HG02973 (cell line): ENCODE measurements around the gene SLC22A2.
"Not testable (repeated sequence)": the region's sequence is repeated elsewhere in the genome, so short reads cannot be mapped to it uniquely, and the experiment has no call there.

ENCODE experiments used
- ATAC-seq: cut with Tn5 transposase; IDR thresholded peaks from one replicate; pipeline ENCODE4 v1.9.1; 2021; ENCODE audit warnings: moderate library complexity; ENCODE audit not compliant: unreplicated experiment

SLC22A2 gene

DNA sequence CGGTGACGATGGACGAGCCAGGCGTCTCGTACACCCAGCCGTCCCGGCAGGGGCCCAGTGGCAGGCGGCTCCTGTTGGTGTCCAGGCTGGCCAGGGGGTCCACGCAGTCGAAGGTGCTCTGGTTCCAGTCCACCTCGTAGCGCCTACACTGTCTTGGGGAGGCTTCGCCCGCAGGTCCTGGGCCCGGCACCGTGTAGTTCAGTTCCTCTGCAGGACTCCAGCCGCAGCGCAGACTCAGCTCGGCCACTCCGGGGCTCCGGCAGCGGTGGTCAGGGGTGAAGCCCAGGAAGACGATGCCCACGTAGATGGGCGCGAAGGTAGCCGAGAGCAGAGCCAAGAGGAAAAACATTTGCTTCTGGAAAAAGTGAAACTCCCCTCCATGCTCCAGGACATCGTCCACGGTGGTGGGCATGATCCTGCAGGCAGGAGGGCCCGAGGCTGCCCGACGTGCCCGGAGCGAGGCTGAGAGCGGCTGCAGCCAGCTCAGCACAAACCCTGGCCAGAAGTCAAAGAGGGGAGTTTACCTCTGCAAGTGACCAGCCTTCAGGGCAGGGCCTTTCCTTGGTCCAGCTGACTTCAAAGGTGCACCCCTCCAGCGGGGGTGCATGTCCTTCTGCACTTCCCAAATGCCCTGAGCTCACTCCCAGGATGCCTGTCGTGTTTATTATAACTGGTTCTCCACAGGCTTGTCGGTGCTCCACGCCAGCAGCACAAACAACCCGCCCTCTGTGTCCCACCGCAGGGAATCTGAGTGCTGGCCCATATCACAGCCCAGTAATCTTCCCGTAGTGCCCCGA lies at the start of gene SLC22A2:
TSS of gene SLC22A2 (minus strand) at position 476 of the 797 bp plus-strand sequence. CDS start at position 412, 64 bp downstream.
- no peak for ATAC-seq

DNA sequence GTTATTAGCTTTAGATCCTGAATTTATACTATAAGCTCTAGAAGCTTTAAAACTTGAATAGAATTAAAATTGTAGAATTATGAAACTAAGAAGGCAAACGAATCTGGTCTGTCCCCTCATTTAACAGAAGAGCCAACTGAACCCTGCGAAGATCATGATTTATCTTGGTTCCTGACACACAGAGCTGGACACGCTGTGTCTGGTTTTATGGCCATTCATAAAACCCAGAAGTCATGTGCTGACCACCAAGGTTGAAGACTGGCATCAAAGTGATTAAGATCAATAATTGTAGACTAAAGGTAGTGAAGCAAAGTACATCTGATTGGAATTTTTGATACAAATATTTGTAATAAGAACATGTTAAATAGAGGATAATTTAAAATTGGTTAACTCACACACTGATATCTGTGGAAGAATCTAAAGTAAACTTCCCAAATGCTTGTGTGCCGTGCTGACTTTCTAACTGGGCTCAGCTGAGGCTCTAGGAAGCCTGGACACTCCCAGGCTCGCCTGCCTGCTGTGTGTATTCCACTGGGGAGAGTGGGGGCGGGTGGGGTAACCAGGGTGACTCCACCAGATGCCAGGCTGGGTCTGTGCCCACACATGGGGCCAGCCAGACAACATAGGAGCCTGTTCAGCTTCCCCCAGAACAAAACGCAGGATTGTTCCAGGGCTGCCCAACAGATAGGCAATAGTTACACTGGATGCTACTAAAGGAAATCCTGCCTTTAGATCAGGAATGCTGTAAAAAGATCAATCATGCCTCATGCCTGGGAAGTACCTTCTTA lies 47.5 kb upstream of the SLC22A2 start:
- no peak for ATAC-seq

DNA sequence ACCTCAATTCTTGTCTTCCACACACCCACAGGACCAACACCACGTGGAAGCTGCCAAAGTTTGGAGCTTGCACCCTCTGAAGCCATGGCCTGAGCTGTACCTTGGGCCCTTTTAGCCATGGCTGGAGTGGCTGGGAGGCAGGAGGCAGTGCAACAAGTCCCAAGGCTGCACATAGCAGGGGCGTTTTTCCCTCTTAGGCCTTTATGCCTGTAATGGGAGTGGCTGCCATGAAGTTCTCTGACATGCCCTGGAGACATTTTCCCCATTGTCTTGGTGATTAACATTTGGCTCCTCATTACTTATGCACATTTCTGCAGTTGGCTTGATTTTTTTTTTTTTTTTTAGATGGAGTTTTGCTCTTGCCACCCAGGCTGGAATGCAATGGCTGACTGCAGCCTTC lies 45.2 kb upstream of the SLC22A2 start:
- no peak for ATAC-seq

DNA sequence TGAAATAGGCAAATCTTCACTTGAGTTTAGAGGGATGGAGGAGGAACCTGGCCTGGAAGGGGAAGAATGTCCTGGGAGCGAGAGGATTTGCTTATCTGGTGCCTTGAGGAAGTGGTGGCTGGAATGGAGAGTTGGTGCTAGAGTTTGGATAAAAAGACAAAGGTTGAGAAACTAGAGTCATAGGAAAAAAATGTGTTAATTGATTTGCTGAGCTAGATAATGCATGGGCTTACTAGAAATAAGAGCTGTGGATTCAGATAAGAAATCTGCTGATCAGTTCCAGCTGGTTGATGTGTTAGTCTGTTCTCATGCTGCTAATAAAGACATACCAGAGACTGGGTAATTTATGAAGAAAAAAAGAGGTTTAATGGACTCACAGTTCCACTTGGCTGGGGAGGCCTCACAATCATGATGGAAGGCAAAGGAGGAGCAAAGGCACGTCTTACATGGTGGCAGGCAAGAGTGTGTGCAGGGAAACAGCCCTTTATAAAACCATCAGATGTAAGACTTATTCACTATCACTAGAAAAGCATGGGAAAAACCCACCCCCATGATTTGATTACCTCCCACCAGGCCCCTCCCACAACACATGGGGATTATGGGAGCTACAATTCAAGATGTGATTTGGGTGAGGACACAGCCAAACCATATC lies 43.9 kb upstream of the SLC22A2 start:
- ATAC-seq: not testable (repeated sequence)

DNA sequence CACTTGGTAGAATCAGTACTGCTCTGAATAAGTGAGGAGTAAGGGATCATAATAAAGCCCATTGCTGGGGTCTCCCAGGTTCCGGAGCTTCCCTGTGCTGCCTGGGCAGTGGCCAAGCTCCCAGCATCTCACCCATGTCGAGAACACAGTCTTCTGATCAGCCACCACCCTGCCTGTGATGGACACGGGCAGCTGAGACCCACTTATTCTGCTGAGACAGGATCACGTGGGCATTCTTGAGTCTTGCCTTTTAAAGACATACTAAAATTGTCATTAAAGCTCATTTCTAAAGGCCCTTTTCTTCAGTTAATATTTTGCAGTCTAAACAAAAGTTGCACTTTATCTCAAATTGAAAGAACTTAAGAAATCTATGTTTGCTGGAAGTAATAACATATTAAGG lies 42.7 kb upstream of the SLC22A2 start:
- no peak for ATAC-seq

DNA sequence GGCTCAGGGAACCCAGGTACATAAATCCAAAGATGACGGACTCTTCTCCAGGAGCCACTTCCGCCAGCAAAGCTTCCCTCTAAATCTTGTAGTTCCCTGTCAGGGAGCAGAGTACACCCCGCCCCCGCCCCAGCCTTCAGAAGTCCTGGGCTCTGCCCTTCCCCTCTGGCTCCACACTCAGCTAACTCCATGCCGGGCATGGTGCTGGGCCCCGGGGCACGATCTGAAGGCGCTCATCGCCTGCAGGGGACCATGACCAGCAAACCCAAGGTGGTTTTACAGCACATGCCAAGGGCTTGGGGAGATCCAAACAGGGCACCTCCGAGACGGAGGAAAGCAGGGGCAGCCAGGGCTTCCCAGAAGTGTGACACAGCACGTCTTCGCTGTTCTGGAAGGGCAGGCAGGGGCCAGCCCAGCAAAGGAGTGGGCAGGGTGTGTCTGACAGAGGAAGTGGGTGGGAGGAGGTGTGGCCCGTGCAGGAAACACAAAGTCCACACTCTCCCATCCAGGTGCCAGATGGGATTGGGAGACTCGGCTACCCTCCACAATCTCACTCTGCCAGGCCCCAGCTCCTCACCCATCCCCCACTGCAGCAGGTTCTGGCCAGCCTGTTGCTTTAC lies 41.6 kb upstream of the SLC22A2 start:
- ATAC-seq: no peak

DNA sequence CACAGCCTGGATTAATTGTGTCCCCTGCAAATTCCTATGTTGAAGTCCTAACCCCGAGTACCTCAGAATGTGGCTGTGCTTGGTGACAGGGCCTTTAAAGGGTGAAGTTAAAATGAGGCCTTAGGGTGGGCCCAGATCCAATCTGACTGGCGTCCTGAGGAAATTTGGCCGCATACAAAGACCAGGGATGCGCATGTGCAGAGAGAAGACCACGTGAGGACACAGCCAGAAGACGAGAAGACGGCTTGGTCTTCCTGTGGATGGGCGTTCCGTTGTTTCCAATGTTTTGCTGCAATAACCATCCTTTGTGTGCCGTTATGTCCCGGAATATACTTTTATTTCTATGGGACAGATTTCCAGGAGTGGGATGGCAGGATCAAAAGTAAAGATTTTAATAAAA lies 40.9 kb upstream of the SLC22A2 start:
- no peak for ATAC-seq

DNA sequence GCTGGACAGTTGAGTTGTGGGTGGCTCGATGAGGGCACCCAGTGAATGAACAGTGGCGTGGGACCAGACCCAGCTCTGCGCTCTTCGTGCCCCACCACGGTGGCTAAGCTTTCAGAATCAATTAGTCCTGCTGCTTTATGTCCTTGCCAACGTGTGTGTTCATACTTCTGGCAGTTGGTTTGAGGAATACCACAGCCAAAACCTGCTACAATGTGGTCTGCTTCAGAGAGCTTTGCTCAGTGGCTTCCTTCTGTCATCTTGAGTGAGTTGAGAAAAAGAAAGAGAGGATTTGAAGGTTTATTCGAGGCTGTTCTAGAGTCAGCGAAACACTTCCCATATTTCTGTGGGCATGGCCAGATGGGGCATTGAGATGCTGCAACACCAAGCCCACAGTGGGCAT lies 39.5 kb upstream of the SLC22A2 start:
- no peak for ATAC-seq

DNA sequence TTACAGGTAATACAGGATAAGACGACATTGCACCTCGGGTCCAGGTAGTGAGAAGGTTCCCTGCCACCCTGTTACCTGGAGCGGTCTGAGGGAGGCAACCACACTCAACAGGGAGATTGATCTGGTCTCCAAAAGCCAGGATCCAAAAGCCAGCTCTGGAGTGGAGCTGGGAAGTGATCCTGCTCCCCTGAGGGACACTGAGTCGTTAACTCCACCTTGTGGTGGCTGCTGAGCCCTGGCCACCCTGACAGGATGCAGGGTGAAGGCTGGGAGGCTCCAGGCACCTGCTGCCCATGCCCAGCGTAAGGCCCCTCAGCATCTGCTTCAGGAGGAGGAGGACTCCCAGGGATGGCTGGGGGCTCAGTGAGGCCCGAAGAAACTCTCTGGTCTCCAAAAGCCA lies 38.7 kb upstream of the SLC22A2 start:
- ATAC-seq: no peak

DNA sequence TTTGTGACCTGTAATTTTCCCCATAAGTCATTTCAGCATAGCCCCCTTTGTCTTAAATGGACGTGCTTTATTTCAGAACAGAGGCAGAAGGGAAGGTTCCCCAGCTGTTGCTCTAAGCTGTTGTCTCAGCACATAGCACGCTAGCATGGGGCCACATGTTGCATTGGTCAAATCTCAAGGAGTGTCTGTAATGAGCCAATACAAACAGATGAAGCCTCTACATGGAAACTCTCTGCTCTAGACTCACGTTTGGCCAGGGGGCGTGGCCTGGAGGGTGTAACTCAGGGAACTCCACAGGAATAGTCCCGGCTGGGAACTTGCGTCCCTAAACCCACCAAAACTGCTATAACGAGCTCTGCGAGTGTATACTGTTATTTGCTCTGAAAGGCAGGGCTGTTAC lies 35.2 kb upstream of the SLC22A2 start:
- ATAC-seq: no peak

DNA sequence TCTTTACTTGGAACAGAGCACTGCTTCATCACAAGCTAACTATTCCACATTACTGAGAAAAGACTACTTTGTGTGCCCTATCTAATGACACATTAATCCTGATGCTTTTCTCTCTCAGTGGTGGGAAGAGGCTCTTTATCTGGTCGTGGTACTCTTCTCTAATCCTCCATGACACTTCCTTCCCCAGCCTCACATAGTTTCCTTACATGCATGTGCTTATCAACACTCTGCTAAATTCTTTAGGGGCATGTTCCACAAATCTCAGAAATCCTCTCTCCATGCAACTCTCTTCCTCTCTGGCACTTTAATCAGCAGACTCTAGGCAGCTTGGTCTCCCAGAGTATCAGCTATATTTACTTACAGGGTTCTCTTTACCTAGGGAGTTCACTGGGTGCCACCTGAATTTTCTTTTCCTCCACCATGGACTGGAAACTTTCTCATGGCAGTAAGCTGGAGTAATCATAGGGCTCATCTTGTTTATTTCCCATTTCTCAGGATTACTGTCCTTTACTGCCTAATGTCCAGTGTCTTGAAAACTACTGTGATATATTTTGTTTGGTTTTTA lies 27.0 kb upstream of the SLC22A2 start:
- ATAC-seq: no peak

DNA sequence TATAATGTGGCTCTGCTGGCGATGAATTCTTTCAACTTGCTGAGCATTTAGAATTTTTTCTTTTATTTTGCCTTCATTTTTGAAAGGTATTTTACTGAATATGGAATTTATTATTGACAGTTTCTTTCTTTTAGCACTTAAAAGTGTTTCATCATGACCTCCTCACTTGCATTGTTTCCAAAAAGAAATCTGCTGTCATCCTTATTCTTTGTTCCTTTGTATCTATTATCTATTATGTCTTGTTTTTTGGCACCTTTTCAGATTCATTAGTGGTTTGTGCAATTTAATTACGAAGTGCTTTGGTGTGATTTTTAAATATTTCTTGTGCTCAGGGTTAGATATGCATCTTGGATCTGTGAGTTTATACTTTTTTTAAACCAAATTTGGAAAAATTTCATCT lies 26.0 kb upstream of the SLC22A2 start:
- no peak for ATAC-seq

DNA sequence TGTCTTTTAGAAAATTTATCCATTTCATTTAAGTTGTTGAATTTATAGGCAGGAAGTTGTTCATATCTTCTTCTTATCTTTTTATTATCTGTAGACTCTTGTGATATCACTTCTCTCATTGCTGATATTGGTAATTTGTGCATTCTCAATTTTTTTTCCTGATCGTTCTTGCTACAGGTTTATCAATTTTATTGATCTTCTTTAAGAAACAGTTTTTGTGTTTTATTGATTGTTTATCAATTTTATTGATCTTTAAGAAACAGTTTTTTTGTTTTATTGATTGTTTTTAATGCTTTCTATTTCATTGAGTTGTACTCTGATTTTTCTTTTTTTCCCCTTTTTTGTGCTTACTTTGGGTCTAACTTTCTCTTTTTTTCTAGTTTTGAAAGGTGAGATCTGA lies 23.8 kb upstream of the SLC22A2 start:
- no peak for ATAC-seq

DNA sequence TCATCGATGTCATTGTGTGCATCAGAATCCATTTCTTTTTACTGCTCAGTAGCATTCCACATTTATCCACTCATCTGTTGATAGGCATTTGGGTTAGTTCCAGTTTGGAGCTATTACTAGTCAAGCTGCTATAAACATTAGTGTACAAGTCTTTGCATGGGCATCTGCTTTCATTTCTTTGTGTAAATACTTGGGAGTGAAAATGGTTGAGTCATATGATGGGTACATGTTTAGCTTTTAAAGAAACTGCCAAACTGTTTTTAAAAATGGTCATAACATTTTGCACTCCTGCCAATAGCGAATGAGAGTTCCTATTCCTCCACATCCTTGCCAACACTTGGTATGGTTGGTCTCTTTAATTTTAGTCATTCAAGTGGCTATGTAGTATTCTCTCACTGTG lies 21.2 kb upstream of the SLC22A2 start:
- no peak for ATAC-seq

DNA sequence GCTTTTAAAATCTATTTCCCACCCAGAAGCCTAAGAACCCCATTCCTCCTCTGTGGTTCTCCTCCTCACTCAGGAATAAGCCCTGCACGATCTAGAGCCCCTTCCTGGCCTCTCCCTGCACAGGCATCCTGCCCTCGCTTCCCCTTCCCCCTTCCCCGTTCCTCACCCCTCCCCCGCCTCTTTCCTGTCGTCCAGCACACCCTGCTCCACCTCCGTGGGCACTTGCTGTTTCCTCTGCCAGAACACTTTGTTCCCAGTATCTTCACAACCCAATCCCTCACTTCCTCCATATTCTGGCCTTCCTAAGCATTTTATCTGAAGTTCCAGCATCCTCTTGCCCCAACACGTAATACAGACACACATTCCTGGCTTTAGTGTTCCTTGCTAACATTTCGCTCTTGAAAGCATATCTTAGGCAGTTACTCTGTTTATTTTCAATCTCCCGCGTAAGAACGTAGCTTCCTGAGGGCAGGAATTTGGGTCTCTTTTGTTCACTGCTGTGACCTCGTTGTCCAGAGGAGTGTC lies 20.2 kb upstream of the SLC22A2 start:
- ATAC-seq: no peak

DNA sequence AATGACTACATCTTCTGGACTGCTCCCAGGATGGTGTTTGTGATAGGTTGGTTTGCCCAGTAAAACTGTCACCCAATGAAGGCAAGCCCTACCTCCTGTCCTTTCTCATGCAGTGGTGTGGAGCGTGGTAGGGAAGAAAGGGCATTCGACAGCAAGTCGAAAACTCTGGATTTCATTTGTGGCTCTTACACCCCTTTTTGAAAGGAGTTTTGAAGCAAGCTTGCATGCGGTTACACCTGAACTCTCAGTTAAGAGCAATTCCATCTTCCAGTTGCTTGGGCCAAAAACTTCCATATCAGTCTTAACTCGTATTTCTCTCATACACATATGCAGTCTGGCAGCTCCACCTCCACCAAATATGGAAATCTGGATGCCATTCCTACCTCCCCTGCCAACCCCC lies 19.7 kb upstream of the SLC22A2 start:
- ATAC-seq: no peak

DNA sequence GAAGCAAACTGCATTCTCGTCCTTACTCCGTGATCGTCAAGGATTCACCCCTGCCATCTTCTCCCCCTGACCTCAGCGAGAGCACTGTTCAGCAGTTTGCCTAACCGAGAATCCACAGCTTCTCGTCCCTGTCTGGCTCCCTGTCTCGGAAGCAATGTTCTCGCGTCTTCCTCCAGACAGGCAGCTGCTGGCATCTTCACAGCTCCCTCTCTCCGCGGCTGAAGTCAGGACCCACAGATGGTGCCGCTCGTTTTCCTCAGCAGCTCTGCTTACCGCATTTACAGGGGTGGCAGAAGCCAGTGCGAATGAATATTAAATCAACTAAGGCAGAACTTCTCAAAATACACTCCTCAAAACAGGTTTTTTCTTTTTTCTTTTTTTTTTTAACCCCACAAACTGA lies 18.9 kb upstream of the SLC22A2 start:
- no peak for ATAC-seq

DNA sequence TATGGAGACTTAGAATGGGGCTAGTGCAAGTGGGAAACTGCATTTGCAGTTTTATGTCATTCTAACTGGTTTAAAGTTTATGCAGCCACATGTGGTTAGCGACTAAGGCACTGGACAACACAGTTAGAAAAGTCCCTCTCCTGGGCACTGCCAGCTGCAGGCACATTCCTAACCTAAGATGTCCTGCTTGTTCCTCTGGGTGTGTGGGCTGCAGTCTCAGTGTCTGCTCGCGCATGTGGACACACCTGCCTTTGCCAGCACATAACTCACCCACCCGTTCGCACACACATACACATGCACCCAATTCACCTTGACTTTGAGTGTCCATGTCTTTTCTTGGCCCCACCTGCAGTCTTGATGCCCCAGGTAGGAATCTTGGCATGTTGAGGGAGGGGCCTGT lies 18.5 kb upstream of the SLC22A2 start:
- ATAC-seq: no peak

DNA sequence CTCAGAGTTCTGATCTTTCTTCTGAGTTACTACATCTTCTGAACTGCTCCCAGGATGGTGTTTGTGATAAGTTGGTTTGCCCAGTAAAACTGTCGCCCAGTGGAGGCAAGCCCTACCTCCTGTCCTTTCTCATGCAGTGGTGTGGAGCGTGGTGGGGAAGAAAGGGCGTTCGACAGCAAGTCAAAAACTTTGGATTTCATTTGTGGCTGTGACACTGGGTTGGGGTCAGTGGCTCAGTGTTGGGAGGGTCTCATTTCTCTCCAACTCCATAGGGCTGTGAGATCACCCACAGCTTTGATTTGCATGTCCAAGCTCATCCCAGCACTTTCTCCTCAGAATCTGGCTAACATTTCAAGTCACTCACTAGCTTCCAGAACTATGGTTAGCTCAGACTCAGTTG lies 17.5 kb upstream of the SLC22A2 start:
- no peak for ATAC-seq

DNA sequence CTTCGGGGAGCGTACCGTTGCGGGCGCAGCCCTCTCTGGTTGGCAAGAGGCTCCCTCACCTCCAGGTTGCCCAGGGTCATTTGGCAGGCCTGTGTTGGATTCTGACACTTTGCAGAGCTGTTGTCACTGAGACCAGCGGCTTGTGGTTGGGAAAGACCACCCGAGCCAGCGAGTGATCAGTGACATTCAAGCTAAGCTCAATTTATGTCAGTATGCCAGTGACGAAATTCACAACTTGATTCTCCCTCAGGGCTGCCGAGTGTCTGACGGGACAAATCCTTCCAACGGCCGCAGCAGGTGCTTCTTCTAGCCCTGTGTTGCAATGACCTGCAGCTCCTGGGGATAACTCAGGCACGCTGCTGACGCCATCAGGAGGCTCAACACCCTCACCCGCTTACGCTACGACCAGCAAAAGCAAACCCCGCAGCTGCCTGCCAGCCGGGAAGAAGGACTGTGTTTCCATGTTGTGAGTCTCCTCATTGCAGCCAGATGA lies 16.9 kb upstream of the SLC22A2 start:
- no peak for ATAC-seq
